Stimulated activated naive CD8-positive, alpha-beta T cell treated with anti-CD3 and anti-CD28 coated beads, Interleukin-15, Interleukin-2, amounts not matched to agents 100 ng/mL and 50 ng/mL, for 24 hours (primary cell): ENCODE results near the gene MAP4K4.
A peak's percentile ranks its signal among the peaks of the same experiment; 100 is the strongest.

Source experiments
- H3K27ac Mint-ChIP-seq: one replicate; pipeline ENCODE4 v1.8.0; 2021; ENCODE audit warnings: mild to moderate bottlenecking, mixed read lengths
- H3K27me3 Mint-ChIP-seq: one replicate; pipeline ENCODE4 v1.8.0; 2021; ENCODE audit warnings: mixed read lengths
- H3K36me3 Mint-ChIP-seq: one replicate; pipeline ENCODE4 v1.8.0; 2021; ENCODE audit warnings: low read depth, mixed read lengths
- H3K4me1 Mint-ChIP-seq: one replicate; pipeline ENCODE4 v1.8.0; 2021; ENCODE audit warnings: low read depth, mixed read lengths
- H3K4me3 Mint-ChIP-seq: one replicate; pipeline ENCODE4 v1.8.0; 2021; ENCODE audit warnings: mild to moderate bottlenecking, mixed read lengths
- H3K9me3 Mint-ChIP-seq: one replicate; pipeline ENCODE4 v1.8.0; 2021; ENCODE audit warnings: mixed read lengths

MAP4K4 gene

GRCh38 chr2:101832114-101832513 lies 134.6 kb downstream of the MAP4K4 start:
- Mint-ChIP-seq H3K27ac (no peak overlapping the region), H3K4me1 (peaks cover 47% of the 10 kb centered on the region), H3K4me3 (no peak overlapping the region), H3K27me3 (no peaks in the 10 kb centered on the region), H3K36me3 (peaks cover 43% of the 10 kb centered on the region), H3K9me3 (no peaks in the 10 kb centered on the region)

DNA sequence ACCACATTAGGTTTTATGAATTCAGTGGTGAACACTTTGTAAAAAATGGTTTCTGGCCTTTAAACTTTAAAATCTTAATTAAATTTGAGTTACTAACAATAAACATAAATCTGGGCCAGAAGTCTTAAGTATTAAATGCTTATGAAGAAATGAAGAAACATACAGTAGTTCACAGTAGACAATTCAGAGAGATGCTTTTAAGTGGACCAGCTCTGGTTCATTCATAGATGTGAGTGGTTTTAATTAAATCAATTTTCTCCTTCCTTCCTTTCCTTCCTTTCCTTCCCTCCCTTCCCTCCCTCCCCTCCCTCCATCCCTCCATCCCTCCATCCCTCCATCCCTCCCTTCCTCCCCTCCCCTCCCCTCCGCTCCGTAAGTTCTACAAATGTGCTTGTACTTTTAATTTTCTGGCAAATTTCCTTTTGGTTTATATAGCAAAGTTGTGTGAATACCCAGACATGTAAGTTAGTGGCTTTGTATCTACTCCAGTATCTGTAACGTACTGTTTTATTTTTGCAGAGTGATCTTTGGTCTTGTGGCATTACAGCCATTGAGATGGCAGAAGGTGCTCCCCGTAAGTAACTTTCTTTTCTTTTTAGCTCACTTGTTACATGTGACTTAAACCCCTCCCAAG lies 136.5 kb downstream of the MAP4K4 start:
- H3K36me3 Mint-ChIP-seq = peaks cover 50% of the 10 kb centered on the region
- no peak overlapping the region for H3K27ac Mint-ChIP-seq
- no peaks in the 10 kb centered on the region for H3K27me3 Mint-ChIP-seq
- H3K9me3 Mint-ChIP-seq = no peaks in the 10 kb centered on the region
- no peak overlapping the region for H3K4me3 Mint-ChIP-seq
- H3K4me1 Mint-ChIP-seq = peaks cover 28% of the 10 kb centered on the region

DNA sequence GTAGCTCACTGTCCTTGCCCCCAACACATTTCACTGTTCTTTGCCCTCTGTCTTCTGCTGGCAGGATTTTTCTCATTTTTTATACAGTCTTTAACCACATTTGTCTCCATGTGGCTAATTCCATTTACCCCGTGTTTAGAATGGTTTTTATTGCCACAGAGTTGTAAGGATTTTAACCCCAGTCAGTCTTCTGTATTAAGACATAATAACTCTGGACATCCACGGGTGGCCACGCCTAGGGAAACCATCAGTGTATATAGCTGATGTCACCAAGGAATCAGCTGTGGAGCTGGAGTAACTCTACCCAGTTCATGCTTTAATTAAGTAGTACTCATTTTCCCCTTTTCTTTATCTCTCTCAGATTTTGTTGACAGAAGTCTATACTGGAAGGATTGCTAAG lies 139.8 kb downstream of the MAP4K4 start:
- peaks cover 9% of the 10 kb centered on the region for H3K4me1 Mint-ChIP-seq
- H3K36me3 Mint-ChIP-seq = peaks cover 58% of the 10 kb centered on the region
- H3K27ac Mint-ChIP-seq = peak overlapping the region; percentile 29
- H3K27me3 Mint-ChIP-seq = no peaks in the 10 kb centered on the region
- no peaks in the 10 kb centered on the region for H3K9me3 Mint-ChIP-seq
- H3K4me3 Mint-ChIP-seq = no peak overlapping the region

DNA sequence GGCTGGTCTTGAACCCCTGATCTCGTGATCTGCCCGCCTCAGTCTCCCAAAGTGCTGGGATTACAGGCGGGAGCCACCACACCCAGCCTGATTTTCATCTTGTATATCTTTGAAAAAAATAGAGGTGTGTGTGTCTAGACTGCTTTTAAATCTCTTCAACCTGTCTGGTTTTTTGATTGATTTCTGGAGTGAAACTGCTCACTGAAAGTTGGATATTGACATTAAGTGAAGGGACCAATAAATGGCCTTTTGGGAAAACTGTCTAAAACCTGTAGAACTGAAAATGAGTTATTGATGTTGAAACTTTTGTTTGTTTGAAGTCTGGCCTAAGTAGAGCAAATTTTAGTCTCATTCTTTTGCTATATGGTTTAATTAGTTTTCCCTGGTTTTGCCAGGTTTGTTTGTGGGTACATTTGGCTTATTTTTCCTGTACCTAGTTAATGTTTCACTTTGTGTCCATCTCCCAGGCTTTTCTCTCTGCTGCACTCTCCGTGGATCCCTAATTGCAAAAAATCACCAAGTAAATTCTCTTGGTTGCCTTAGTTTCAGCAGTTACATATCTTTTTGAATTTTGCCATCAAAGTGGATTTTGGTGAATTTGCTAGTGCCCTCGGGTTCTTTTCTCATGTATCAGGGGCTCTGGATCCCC lies 144.3 kb downstream of the MAP4K4 start:
- Mint-ChIP-seq H3K4me3 (no peak overlapping the region), H3K4me1 (peaks cover 13% of the 10 kb centered on the region), H3K9me3 (no peaks in the 10 kb centered on the region), H3K36me3 (peaks cover 70% of the 10 kb centered on the region), H3K27ac (no peak overlapping the region), H3K27me3 (no peaks in the 10 kb centered on the region)

DNA sequence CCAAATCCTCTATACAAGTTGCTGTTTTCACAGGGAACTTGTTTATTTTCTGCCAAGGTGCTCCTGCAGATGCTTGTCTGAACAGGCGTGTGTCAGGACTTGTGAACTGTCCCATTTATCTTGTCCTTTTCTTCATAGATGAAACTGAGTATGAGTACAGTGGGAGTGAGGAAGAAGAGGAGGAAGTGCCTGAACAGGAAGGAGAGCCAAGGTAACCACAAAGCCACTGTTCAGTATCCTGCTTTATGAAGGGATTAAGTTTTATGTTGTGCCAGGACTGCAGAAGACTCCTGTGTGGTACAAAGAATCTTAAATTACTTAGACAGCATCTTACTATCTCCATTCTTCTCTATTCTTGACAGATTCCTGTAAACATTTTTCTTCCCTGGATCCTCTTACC lies 145.0 kb downstream of the MAP4K4 start:
- no peaks in the 10 kb centered on the region for H3K27me3 Mint-ChIP-seq
- H3K27ac Mint-ChIP-seq = peak overlapping the region; percentile 53
- no peak overlapping the region for H3K4me3 Mint-ChIP-seq
- H3K4me1 Mint-ChIP-seq = peaks cover 13% of the 10 kb centered on the region
- H3K36me3 Mint-ChIP-seq = peaks cover 70% of the 10 kb centered on the region
- no peaks in the 10 kb centered on the region for H3K9me3 Mint-ChIP-seq

DNA sequence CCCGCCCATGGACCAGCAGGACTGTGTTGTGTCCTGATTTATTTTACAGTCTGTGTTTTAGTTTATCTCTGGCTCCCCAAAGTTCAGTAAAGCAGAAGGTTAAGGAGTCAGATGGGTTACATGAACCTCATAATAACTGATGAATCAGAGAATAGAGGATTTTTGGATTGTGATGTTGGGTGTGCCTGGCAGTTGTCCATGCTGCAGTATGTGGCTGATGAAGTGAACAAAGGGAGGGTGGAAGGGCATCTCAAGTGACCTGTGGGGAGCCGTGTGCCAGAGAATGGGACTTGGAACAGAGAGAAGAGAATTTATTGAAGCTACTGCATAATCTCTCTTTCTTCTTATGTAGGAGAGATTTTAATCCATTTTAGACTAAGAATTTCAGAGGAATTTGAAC lies 145.5 kb downstream of the MAP4K4 start:
- H3K36me3 Mint-ChIP-seq = peaks cover 67% of the 10 kb centered on the region
- H3K27me3 Mint-ChIP-seq = no peaks in the 10 kb centered on the region
- no peak overlapping the region for H3K4me3 Mint-ChIP-seq
- H3K4me1 Mint-ChIP-seq = peaks cover 13% of the 10 kb centered on the region
- no peaks in the 10 kb centered on the region for H3K9me3 Mint-ChIP-seq
- H3K27ac Mint-ChIP-seq = peak overlapping the region; percentile 18

DNA sequence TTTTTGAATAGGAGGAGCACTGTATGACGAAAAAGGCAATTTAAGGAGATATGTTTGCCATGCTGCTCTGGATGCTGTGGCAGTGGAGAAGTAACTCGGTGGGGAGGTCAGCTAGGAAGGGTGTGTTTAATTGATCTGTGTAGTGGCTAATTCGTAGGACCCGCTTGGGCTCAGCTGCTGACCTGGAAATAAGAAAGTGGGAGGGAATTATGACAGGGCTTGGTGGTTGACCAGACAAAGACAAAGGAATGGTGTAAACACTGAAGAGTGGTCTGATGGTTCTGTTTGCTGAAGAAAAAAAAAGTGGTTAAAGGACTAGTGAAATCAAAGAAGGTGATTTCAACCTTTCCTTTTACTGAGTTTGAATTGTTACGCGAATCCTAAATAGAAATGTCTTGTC lies 146.0 kb downstream of the MAP4K4 start:
- Mint-ChIP-seq H3K27me3 (no peaks in the 10 kb centered on the region), H3K9me3 (no peaks in the 10 kb centered on the region), H3K4me3 (no peak overlapping the region), H3K36me3 (peaks cover 64% of the 10 kb centered on the region), H3K27ac (no peak overlapping the region), H3K4me1 (peaks cover 13% of the 10 kb centered on the region)

DNA sequence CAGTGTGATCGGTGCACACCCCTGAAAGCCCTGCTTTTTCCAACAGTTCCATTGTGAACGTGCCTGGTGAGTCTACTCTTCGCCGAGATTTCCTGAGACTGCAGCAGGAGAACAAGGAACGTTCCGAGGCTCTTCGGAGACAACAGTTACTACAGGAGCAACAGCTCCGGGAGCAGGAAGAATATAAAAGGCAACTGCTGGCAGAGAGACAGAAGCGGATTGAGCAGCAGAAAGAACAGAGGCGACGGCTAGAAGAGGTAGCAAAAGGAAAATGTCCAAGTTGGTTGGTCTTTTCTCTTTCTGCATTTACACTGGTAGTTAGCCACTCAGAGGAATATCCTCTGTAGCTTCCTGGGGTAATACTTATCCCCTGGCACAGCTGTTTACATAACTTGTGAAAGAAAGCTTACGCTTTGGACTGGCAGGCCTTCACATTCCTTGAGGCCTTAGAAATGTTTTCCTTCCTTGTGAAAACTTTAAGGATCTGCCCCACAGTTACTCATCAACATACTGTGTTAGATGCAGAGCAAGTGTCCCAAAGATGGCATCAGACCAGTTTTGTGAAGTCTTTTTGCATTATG lies 146.6 kb downstream of the MAP4K4 start:
- H3K27me3 Mint-ChIP-seq = no peaks in the 10 kb centered on the region
- peaks cover 16% of the 10 kb centered on the region for H3K4me1 Mint-ChIP-seq
- peak overlapping the region; percentile 32 for H3K27ac Mint-ChIP-seq
- no peaks in the 10 kb centered on the region for H3K9me3 Mint-ChIP-seq
- H3K4me3 Mint-ChIP-seq = no peak overlapping the region
- H3K36me3 Mint-ChIP-seq = peaks cover 62% of the 10 kb centered on the region

- Mint-ChIP-seq H3K9me3 (no peaks in the 10 kb centered on the region), H3K4me3 (no peak overlapping the region), H3K27ac (no peak overlapping the region), H3K27me3 (no peaks in the 10 kb centered on the region), H3K36me3 (peaks cover 58% of the 10 kb centered on the region), H3K4me1 (peaks cover 11% of the 10 kb centered on the region)
These were observed 149.5 kb downstream of the MAP4K4 start for GRCh38 chr2:101846973-101847372.

DNA sequence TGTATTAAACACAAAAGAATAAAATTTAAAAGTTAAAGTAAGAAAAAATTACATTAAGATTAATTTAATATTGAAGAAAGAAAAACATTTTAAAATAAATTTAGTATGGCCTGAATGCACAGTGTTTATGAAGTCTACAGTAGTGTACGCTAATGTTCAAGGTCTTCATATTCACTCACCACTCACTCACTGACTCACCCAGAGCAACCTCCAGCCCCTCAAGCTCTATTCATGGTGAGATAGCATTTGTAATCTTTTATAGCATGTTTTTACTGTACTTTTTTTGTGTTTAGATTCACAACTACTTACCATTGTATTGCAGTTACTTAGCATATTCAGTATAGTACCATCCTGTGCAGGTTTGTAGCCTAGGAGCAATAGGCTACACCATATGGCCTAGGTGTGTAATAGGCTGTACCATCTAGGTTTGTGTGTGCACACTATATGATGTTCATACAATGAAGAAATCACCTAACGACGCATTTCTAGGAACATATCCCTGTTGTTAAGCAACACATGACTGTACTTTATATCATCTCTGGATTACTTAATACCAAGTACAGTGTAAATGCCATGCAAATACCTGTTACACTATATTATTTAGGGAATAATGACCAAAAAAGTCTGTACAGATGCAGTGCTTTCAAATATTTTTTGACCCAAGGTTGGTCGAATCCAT lies 150.3 kb downstream of the MAP4K4 start:
- H3K4me3 Mint-ChIP-seq = no peak overlapping the region
- H3K27me3 Mint-ChIP-seq = no peaks in the 10 kb centered on the region
- H3K27ac Mint-ChIP-seq = no peak overlapping the region
- no peaks in the 10 kb centered on the region for H3K9me3 Mint-ChIP-seq
- H3K36me3 Mint-ChIP-seq = peaks cover 52% of the 10 kb centered on the region
- H3K4me1 Mint-ChIP-seq = peaks cover 3% of the 10 kb centered on the region

DNA sequence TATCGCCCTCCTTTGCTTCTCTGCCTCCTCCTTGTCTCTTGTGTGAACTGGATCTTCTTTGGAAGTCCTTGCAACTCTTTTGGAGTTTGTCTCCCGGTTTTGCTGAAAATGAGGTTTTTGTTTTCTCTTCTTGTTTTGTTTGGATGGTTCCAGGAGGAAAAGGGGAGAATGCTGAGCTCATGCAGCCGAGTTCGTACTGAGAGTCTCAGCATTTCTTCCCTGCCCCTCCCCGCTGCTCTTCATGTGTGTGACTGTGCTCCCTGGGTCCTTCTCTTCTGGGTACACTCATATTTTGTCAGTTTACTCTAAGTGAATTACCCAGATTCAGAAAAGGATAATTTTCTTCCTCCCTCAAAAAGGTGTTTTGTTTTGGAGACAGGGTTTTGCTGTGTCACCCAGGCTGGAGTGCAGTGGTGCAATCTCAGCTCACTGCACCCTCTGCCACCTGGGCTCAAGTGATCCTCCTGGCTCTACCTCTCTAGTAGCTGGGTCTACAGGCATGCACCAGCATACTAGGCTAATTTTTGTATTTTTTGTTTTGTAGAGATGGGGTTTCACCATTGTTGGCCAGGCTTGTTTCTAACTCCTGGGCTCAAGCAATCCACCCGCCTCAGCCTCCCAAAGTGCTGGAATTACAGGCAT lies 151.4 kb downstream of the MAP4K4 start:
- Mint-ChIP-seq H3K27ac (no peak overlapping the region), H3K4me3 (no peak overlapping the region), H3K27me3 (no peaks in the 10 kb centered on the region)

GRCh38 chr2:101850450-101850849 lies 152.9 kb downstream of the MAP4K4 start:
- Mint-ChIP-seq H3K27ac (no peak overlapping the region), H3K4me1 (peaks cover 3% of the 10 kb centered on the region), H3K4me3 (no peak overlapping the region), H3K36me3 (peaks cover 49% of the 10 kb centered on the region), H3K9me3 (no peaks in the 10 kb centered on the region), H3K27me3 (no peaks in the 10 kb centered on the region)

More for the DNA sequence above, 151.4 kb downstream of the MAP4K4 start:
- H3K9me3 Mint-ChIP-seq = no peaks in the 10 kb centered on the region
- peaks cover 50% of the 10 kb centered on the region for H3K36me3 Mint-ChIP-seq
- peaks cover 3% of the 10 kb centered on the region for H3K4me1 Mint-ChIP-seq

DNA sequence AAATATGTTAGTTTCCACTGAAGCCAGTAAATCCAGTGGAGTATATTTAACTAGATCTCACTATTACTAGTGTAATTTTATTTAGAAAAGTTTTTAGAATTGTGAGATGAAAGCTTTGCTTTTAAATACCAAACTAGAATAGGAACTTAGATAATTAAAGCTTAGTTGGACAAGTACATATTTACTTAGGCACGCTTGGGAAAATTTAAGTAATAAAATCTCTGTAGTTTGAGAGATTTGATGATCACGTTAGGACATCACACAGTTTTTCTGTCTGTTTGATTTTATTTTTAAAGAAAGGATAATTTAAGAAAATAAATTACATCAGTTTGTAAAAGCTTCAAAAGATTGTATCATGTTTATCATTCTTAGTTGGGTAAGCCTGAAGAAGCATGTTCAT lies 153.5 kb downstream of the MAP4K4 start:
- no peaks in the 10 kb centered on the region for H3K9me3 Mint-ChIP-seq

GRCh38 chr2:101852824-101853223 lies 155.3 kb downstream of the MAP4K4 start:
- Mint-ChIP-seq H3K4me1 (peaks cover 3% of the 10 kb centered on the region), H3K9me3 (no peaks in the 10 kb centered on the region), H3K27ac (no peak overlapping the region), H3K36me3 (peaks cover 40% of the 10 kb centered on the region), H3K4me3 (no peak overlapping the region), H3K27me3 (no peaks in the 10 kb centered on the region)

More for the DNA sequence above, 153.5 kb downstream of the MAP4K4 start:
- Mint-ChIP-seq H3K4me3 (no peak overlapping the region), H3K4me1 (peaks cover 3% of the 10 kb centered on the region), H3K27me3 (no peaks in the 10 kb centered on the region), H3K27ac (no peak overlapping the region), H3K36me3 (peaks cover 53% of the 10 kb centered on the region)

GRCh38 chr2:101854877-101855276 lies 157.4 kb downstream of the MAP4K4 start:
- H3K27me3 Mint-ChIP-seq = no peaks in the 10 kb centered on the region
- H3K9me3 Mint-ChIP-seq = no peaks in the 10 kb centered on the region
- no peak overlapping the region for H3K4me3 Mint-ChIP-seq
- peaks cover 36% of the 10 kb centered on the region for H3K36me3 Mint-ChIP-seq
- H3K27ac Mint-ChIP-seq = no peak overlapping the region
- no peaks in the 10 kb centered on the region for H3K4me1 Mint-ChIP-seq
